Measurements from ENCODE around the gene CLTB. TPM values are rescaled to one million over a fixed set of nuclear protein-coding genes. Genes with fewer than 3 reads are reported as not detected.

CLTB gene
- total RNA-seq, 1 donor from 2014 or later: 71.0 TPM

DNA sequence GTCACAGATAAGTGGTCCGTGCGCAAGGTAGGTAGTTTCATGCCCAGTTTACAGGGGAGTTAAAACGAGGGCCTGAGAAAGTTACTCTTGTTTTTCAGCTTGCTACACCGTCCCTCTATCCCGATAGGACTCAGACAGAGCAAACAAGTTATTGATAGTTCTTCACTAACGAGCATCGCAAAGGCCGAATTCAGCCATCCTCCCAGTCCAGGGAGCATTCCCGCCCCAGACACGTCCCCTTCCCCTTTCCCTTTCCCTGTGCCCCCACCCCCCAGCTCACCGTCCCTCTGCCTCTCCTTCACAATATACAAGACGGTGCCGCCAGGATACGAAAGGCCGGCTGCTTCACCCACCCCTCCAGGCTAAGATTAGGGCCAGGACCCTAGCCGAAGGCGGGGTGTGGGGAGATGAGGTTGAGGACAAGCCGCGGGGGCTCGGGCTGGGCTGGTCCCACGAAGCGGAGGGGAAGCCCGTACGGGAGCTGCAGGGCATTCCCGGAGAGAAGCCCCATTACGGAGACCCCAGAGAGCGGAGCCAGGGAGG lies 55.4 kb downstream of the CLTB start:
- intact Hi-C loops (cut with micrococcal nuclease): loop anchor here (1.0 to 5.0 kb wide), 13 partner anchors 27 to 1751 kb away; partner anchors contain the start of genes CLTB, FAF2, HIGD2A and N4BP3

- intact Hi-C loops (cut with micrococcal nuclease): loop anchor here (2.0 to 5.0 kb wide), 6 partner anchors 122 to 1753 kb away; partner anchors contain the start of genes N4BP3, PRELID1, RAB24 and SIMC1
Measured at GRCh38 chr5:176359658-176360057, 56.7 kb downstream of the CLTB start.

DNA sequence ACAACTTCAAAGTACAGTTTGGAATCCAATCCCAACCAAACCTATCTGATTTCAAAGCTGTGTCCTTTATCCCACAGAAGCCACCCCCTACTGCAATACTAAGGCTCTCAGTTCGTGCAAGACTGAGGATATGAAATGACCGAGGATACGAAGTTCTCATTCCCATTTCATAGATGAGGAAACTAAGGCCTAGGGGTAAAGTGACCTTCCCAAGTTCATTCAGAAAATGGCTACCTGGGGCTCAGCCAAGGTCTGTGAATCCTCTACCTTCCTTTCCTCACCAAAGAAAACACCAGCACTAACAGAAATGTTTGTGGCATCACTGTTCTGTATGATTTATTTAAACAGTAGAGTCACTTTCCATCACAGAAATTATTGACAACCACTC lies 60.2 kb downstream of the CLTB start:
- intact Hi-C loops (cut with micrococcal nuclease): no loop called here

DNA sequence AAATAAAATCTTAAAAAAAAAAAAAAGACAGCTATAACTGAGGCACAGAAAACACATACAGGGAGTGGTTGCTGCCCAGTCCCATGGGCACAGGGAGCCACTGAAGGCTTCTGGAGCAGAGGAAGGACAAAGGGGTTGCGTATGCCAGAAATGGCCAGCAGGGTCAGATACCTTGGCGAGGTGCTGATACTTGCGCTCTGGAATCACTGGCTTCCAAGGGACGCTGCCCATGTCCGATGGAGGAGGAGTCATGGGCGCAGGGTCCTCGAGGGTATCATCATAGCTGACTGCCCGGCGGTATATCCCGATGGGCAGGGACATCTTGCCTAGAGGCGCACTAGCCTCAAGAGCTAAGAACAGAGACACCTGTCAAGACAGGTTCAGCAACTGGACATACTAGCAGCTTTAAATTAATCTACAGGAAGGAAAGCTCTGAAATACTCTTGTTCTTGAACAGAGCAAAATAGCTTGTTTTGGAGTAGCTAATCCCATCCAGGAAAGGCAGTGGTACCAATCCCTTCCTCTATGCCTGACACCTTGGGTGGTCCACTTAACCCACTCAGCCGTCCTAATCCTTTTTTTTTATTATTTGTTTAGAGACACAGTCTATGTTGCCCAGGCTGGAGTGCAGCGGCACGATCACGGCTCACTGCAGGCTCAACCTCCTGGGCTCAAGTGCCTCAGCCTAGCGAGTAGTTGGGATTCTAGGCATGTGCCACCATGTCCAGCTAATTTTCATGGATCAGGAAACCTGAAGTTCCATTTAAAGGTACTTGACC lies 60.8 kb downstream of the CLTB start:
- intact Hi-C loops (cut with micrococcal nuclease): no loop called here

DNA sequence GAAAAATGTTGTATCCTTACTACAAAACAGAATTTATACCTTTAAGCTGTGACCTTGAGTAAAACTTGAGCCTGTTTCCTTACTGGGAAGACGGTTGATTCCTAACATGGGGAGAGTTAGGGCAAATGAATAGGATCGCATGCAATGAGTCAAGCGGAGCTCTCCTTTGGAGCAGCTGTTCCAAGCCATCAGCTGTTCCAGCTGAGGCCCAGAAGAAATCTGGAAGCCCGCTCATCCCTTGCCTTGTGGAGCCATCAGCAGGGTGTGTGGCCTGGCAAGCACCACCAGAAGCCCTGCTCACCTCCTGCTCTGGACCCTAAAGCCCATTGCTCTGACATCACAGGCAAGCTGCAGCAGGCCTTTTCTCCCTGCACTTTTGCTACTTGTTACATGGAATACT lies 62.8 kb downstream of the CLTB start:
- intact Hi-C loops (cut with micrococcal nuclease): no loop called here

GRCh38 chr5:176352116-176352878 lies 64.0 kb downstream of the CLTB start:
- intact Hi-C loops (cut with micrococcal nuclease): no loop called here

DNA sequence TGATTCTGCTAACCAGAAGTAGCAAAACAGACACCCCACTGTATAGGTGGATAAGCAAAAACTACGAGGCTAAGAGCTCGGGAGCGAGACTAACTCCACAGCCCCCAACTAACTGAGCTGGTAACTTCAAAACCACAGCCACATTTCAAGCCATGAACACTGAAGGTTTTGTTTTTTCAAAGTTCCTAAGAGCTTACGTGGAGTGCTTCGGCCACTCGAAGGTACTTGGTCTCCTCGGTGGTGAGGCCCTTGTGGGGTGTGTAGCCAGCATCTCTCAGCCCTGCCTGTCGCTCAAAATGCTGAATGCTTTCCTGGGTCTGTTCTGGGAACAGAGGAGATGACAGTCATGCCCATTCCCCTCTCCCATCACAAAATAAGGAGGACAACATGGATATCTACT lies 65.9 kb downstream of the CLTB start:
- intact Hi-C loops (cut with micrococcal nuclease): no loop called here

DNA sequence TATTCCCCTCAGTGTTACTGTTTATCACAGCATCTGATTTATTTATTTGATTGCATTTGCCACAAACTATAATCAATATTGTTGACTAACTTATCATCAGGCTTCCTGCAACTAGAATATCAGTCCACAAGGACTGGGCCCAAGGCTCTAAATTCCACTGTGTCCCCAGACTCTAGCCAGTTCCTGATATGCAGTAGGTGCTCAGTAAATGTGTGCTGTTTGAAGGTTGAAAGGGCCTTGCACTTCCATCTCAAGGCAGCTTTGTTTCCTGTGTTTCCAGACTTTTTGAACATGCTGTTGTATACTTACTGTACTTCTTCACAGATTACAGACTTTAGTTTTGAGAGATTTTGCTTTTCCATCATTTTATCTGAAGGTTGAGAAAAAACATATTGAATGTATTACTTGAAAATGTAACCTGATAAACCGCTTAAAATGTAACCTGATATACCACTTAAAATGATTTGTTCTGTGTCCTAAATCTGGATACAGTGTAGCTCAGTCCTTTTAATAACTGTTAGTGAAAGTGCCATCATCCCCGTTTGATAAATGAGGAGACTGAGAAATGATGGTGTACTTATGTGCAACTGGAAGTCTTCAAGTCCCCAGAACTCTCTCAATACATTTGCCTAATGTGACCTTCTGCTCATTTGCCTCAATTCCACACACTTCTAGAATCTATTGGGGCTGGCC lies 73.4 kb downstream of the CLTB start:
- intact Hi-C loops (cut with micrococcal nuclease): no loop called here

Other genes starting within 250 kb of the CLTB start
- 34.3 and 35.8 TPM in 2 replicates for gene SIMC1, start 178.1 kb downstream of the CLTB start, total RNA-seq
- 55.4 and 58.1 TPM in 2 replicates for gene KIAA1191, start 54.8 kb downstream of the CLTB start, total RNA-seq
- 8.5 and 9.0 TPM in 2 replicates for gene ARL10, start 51.1 kb downstream of the CLTB start, total RNA-seq
- gene NOP16, start 27.9 kb downstream of the CLTB start, total RNA-seq: 37.7 and 39.2 TPM in 2 replicates
- gene HIGD2A, start 27.8 kb downstream of the CLTB start, total RNA-seq: 99.1 and 109 TPM in 2 replicates
- 40.9 and 44.4 TPM in 2 replicates for gene FAF2, start 31.8 kb upstream of the CLTB start, total RNA-seq
- 139 TPM in 2 replicates for gene RNF44, start 120.9 kb upstream of the CLTB start, total RNA-seq
- gene CDHR2, start 132.8 kb upstream of the CLTB start, total RNA-seq: 1.3 and 1.7 TPM in 2 replicates
- gene GPRIN1, start 193.6 kb upstream of the CLTB start, total RNA-seq: 2.2 and 2.6 TPM in 2 replicates
- gene SNCB, start 214.0 kb upstream of the CLTB start, total RNA-seq: not detected in 2 replicates
- not detected in 2 replicates for gene EIF4E1B, start 214.1 kb upstream of the CLTB start, total RNA-seq
- 52.1 and 56.1 TPM in 2 replicates for gene TSPAN17, start 230.9 kb upstream of the CLTB start, total RNA-seq

Measured in T-helper 1 cell treated with Interleukin-12 subunit alpha and Interleukin-12 subunit beta and Interleukin-4 antibody, amounts not matched to agents 30 ng/mL and 1 ng/mL, for 36 hours (primary cell).